HepG2 (cell line): ENCODE results near the gene OR2W1. TPM values are rescaled to one million over a fixed set of nuclear protein-coding genes. Genes with fewer than 3 reads are reported as not detected.
A peak's percentile ranks its signal among the peaks of the same experiment; 100 is the strongest.

Source experiments
- BCL6 ChIP-seq: IDR thresholded peaks from 2 replicates; pipeline ENCODE4 v1.6.1; 2016; ENCODE audit warnings: missing genetic modification reagents, missing compliant biosample characterization
- CTCF ChIP-seq: sonication (generic); formaldehyde crosslinking; IDR thresholded peaks from 2 replicates; pipeline ENCODE4 v1.5.0; 2020; ENCODE audit warnings: mild to moderate bottlenecking, missing genetic modification reagents, moderate library complexity
- DDIT3 ChIP-seq: sonication (generic); formaldehyde crosslinking; IDR thresholded peaks from 2 replicates; pipeline ENCODE4 v1.4.0; 2020; ENCODE audit warnings: mild to moderate bottlenecking, missing genetic modification reagents
- ELF1 ChIP-seq: sonication (generic); formaldehyde crosslinking; IDR thresholded peaks from 2 replicates; pipeline ENCODE4 v1.4.0; 2020; ENCODE audit warnings: missing genetic modification reagents
- ELF4 ChIP-seq: sonication (generic); formaldehyde crosslinking; IDR thresholded peaks from 2 replicates; pipeline ENCODE4 v1.5.0; 2020; ENCODE audit warnings: missing genetic modification reagents, mild to moderate bottlenecking, moderate library complexity, borderline replicate concordance
- EZH2 ChIP-seq: conservative IDR thresholded peaks from 2 replicates; pipeline ENCODE4 v1.6.1; 2012; ENCODE audit warnings: mild to moderate bottlenecking, low read depth, low read length, moderate library complexity
- GZF1 ChIP-seq: sonication (generic); formaldehyde crosslinking; IDR thresholded peaks from 2 replicates; pipeline ENCODE4 v1.5.1; 2020; ENCODE audit warnings: mild to moderate bottlenecking, missing genetic modification reagents
- HMG20A ChIP-seq: IDR thresholded peaks from 2 replicates; pipeline ENCODE4 v1.6.1; 2016; ENCODE audit warnings: borderline replicate concordance
- HOXA5 ChIP-seq: sonication (generic); formaldehyde crosslinking; IDR thresholded peaks from 2 replicates; pipeline ENCODE4 v1.4.0; 2020; ENCODE audit warnings: missing genetic modification reagents
- KAT8 ChIP-seq: IDR thresholded peaks from 2 replicates; pipeline ENCODE4 v1.6.1; 2016; ENCODE audit warnings: missing genetic modification reagents, missing compliant biosample characterization
- KLF13 ChIP-seq: sonication (generic); formaldehyde crosslinking; IDR thresholded peaks from 2 replicates; pipeline ENCODE4 v1.4.0; 2020; ENCODE audit warnings: mild to moderate bottlenecking, missing genetic modification reagents
- MATR3 ChIP-seq: sonication (generic); formaldehyde crosslinking; IDR thresholded peaks from 2 replicates; pipeline ENCODE4 v1.4.0; 2020; ENCODE audit warnings: missing genetic modification reagents
- MTF1 ChIP-seq: sonication (generic); formaldehyde crosslinking; IDR thresholded peaks from 2 replicates; pipeline ENCODE4 v1.5.0; 2020; ENCODE audit warnings: missing genetic modification reagents
- PTBP1 ChIP-seq: fragments of 200-400 bp; formaldehyde crosslinking; IDR thresholded peaks from 2 replicates; pipeline ENCODE4 v1.6.1; 2018; ENCODE audit warnings: low read length, low read depth; ENCODE audit not compliant: poor library complexity, severe bottlenecking
- SMC3 ChIP-seq: IDR thresholded peaks from 2 replicates; pipeline ENCODE4 v1.6.1; 2011; ENCODE audit warnings: low read length, improper control_type of control experiment
- SRSF1 ChIP-seq: fragments of 200-400 bp; formaldehyde crosslinking; optimal IDR thresholded peaks from 2 replicates; pipeline ENCODE3; 2017; ENCODE audit warnings: mild to moderate bottlenecking, low read depth, low read length, moderate library complexity
- TBL1XR1 ChIP-seq: fragments of 150-350 bp; IDR thresholded peaks from 2 replicates; pipeline ENCODE4 v1.6.1; 2014; ENCODE audit warnings: borderline replicate concordance, low read length; ENCODE audit not compliant: partially characterized antibody
- YY1 ChIP-seq: IDR thresholded peaks from 2 replicates; pipeline ENCODE4 v1.6.1; 2011; ENCODE audit warnings: low read length, low read depth, moderate library complexity, mild to moderate bottlenecking; ENCODE audit not compliant: insufficient read depth, insufficient replicate concordance
- ZNF234 ChIP-seq: sonication (generic); formaldehyde crosslinking; conservative IDR thresholded peaks from 2 replicates; pipeline ENCODE4 v1.5.1; 2020; ENCODE audit warnings: mild to moderate bottlenecking, missing genetic modification reagents
- ZNF253 ChIP-seq: sonication (generic); formaldehyde crosslinking; IDR thresholded peaks from 2 replicates; pipeline ENCODE4 v1.8.0; 2022; ENCODE audit warnings: mild to moderate bottlenecking, missing genetic modification reagents, borderline replicate concordance
- ZNF468 ChIP-seq: sonication (generic); formaldehyde crosslinking; IDR thresholded peaks from 2 replicates; pipeline ENCODE4 v1.8.0; 2022; ENCODE audit warnings: mild to moderate bottlenecking, moderate library complexity, missing genetic modification reagents
- ZNF558 ChIP-seq: sonication (generic); formaldehyde crosslinking; IDR thresholded peaks from 2 replicates; pipeline ENCODE4 v1.9.0; 2022; ENCODE audit warnings: mild to moderate bottlenecking, missing genetic modification reagents, borderline replicate concordance
- ZNF747 ChIP-seq: sonication (generic); formaldehyde crosslinking; IDR thresholded peaks from 2 replicates; pipeline ENCODE4 v1.8.1; 2023; ENCODE audit warnings: missing genetic modification reagents, mild to moderate bottlenecking, borderline replicate concordance
- ZNF841 ChIP-seq: sonication (generic); formaldehyde crosslinking; IDR thresholded peaks from 2 replicates; pipeline ENCODE4 v1.8.1; 2023; ENCODE audit warnings: missing genetic modification reagents, borderline replicate concordance
- polyA plus RNA-seq, 8 experiments: library from polyadenylated mRNA; depleted of rRNA in 3 of 8; stranded (reverse) in 7 of 8; unstranded in 1 of 8; fragments of >200 nt; fragmentation: Illumina TruSeq in 4 of 8; extraction: Trizol in 4 of 8; gene quantifications; 2 replicates each; pipeline versions ENCODE4 v1.2.1 to v1.2.3, GENCODE V29; 2011 to 2016; ENCODE audit warnings: low read depth in 4 of 8, missing spikeins in 1 of 8, mixed read lengths in 1 of 8; ENCODE audit not compliant: insufficient read depth in 1 of 8
- total RNA-seq, 5 experiments: library from RNA; depleted of rRNA; stranded (reverse); fragments of >200 nt; fragmentation: Illumina TruSeq; extraction: Trizol; gene quantifications; 2 replicates each; pipeline ENCODE4 v1.2.3, GENCODE V29; 2016; ENCODE audit warnings: low read depth in 1 of 5
- TF ChIP-seq, protein P1 (sequence below): sonication (generic); formaldehyde crosslinking; IDR thresholded peaks from 2 replicates; pipeline ENCODE4 v1.5.0; 2020; ENCODE audit warnings: mild to moderate bottlenecking, missing genetic modification reagents
- TF ChIP-seq, protein P2 (sequence below): IDR thresholded peaks from 2 replicates; pipeline ENCODE4 v1.6.1; 2016; ENCODE audit warnings: control low read depth

The OR2W1 gene
- total and polyA plus RNA-seq, 2 of the 13 experiments (the other 11 are each of a cell fraction or from before 2014, with no cell fraction given) = not detected

DNA sequence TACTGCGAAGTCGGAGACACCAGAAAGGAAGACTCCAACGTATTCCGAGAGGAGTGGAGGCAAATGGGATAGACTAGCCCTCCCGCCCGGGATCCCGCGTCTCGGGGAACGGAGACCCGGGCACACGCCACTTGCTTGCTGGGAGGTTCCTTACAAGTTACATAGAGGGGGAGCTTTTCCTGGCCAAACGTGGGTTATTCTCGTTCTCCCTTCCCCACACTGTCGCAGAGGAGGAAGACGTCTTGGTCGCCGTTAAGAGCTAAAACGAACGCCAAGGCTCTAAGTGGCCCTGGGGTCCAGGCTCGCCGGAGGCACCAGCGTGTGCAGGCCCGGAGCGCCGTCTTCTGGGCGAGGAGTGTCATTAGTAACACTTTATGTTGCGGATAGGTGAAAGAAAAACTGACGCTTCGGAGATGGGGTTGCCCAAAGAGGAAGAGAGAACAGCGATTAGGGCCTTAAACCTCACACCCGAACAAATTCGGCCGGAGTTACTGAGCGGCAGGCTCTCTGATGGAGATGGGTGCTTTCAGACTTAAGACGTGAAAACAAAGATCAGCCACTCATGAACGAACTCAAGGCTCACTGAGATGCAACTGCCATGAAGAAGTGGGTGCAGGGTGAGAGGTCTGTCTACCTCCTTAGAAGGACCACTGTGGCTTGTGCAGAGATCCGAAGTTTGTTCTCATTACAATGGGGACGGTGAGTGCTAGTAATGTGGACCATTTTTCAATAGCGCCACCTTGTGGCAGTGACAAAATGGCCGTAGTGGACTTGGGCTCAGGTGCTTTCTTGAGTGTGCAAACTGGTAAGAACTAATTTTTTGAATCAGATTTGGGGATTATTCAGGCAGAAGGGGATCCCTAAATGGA, 28.2 kb downstream of the OR2W1 start (continued):
- TF ChIP-seq ZNF841 = no peak
- TF ChIP-seq SRSF1 = no peak
- no peak for TF ChIP-seq BCL6 (CRISPR knock-in tag)
- TF ChIP-seq MTF1 (CRISPR knock-in tag) = no peak
- TF ChIP-seq TBL1XR1 = no peak
- TF ChIP-seq ELF4 (CRISPR knock-in tag) = peak; percentile 58; the same call in 1 of the 2 replicates
- TF ChIP-seq HMG20A (CRISPR knock-in tag) = no peak
- peak; percentile 63 for TF ChIP-seq KAT8 (CRISPR knock-in tag)
- TF ChIP-seq, protein P1, sequence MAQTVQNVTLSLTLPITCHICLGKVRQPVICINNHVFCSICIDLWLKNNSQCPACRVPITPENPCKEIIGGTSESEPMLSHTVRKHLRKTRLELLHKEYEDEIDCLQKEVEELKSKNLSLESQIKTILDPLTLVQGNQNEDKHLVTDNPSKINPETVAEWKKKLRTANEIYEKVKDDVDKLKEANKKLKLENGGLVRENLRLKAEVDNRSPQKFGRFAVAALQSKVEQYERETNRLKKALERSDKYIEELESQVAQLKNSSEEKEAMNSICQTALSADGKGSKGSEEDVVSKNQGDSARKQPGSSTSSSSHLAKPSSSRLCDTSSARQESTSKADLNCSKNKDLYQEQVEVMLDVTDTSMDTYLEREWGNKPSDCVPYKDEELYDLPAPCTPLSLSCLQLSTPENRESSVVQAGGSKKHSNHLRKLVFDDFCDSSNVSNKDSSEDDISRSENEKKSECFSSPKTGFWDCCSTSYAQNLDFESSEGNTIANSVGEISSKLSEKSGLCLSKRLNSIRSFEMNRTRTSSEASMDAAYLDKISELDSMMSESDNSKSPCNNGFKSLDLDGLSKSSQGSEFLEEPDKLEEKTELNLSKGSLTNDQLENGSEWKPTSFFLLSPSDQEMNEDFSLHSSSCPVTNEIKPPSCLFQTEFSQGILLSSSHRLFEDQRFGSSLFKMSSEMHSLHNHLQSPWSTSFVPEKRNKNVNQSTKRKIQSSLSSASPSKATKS (CRISPR knock-in tag) = no peak
- no peak for TF ChIP-seq ZNF468 (CRISPR knock-in tag)
- peak; percentile 93; the same call in 1 of the 2 replicates for TF ChIP-seq HOXA5 (CRISPR knock-in tag)
- TF ChIP-seq YY1 = peak; percentile 19
- TF ChIP-seq EZH2 = no peak
- TF ChIP-seq CTCF (CRISPR knock-in tag) = peak; percentile 82
- no peak for TF ChIP-seq ZNF558 (CRISPR knock-in tag)
- no peak; the same call in 1 of the 2 replicates for TF ChIP-seq ELF1 (CRISPR knock-in tag)
- TF ChIP-seq MATR3 = no peak
- TF ChIP-seq DDIT3 (CRISPR knock-in tag) = no peak
- TF ChIP-seq SMC3 = peak; percentile 95
- no peak for TF ChIP-seq ZNF253 (CRISPR knock-in tag)
- TF ChIP-seq ZNF747 (CRISPR knock-in tag) = no peak
- no peak for TF ChIP-seq GZF1 (CRISPR knock-in tag)
- no peak for TF ChIP-seq ZNF234
- TF ChIP-seq, protein P2, sequence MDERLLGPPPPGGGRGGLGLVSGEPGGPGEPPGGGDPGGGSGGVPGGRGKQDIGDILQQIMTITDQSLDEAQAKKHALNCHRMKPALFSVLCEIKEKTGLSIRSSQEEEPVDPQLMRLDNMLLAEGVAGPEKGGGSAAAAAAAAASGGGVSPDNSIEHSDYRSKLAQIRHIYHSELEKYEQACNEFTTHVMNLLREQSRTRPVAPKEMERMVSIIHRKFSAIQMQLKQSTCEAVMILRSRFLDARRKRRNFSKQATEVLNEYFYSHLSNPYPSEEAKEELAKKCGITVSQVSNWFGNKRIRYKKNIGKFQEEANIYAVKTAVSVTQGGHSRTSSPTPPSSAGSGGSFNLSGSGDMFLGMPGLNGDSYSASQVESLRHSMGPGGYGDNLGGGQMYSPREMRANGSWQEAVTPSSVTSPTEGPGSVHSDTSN (CRISPR knock-in tag) = no peak
- TF ChIP-seq PTBP1 = no peak
- TF ChIP-seq KLF13 (CRISPR knock-in tag) = 0 out of 2 replicates have a peak, but pooled peaks have one; percentile 82
